ENCODE data around the gene DYSF.
"Not testable (repeated sequence)": the region's sequence is repeated elsewhere in the genome, so short reads cannot be mapped to it uniquely, and the experiment has no call there.

DYSF gene

DNA sequence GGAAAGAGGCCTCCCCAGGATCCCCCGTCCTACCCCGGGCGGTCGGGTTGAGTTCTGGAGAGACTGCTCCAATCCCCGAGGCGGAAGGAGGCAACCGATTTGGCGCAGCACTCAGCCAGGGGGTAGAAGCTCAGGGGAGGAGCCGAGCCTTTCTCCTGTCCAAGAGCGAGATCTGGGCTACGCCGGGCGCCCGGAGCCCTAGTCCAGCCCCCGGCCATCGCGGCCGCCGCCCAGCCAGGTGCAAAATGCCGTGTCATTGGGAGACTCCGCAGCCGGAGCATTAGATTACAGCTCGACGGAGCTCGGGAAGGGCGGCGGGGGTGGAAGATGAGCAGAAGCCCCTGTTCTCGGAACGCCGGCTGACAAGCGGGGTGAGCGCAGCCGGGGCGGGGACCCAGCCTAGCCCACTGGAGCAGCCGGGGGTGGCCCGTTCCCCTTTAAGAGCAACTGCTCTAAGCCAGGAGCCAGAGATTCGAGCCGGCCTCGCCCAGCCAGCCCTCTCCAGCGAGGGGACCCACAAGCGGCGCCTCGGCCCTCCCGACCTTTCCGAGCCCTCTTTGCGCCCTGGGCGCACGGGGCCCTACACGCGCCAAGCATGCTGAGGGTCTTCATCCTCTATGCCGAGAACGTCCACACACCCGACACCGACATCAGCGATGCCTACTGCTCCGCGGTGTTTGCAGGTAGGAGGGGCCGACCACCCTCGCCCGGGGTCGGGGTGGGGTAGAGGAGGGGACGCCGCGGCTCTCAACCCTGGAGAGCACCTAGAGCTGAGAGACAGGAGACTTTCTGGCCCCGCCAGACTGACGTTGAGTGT is at the start of gene DYSF:
Gene DYSF (plus strand): TSS at position 158 of the 817 bp plus-strand sequence.
- in situ Hi-C loops (cut with MboI; ENCODE audit: low pct_unique_long_range_greater_than_20kb, low sequenced_read_pairs), result no loop called here
- no peak for DNase-seq

DNA sequence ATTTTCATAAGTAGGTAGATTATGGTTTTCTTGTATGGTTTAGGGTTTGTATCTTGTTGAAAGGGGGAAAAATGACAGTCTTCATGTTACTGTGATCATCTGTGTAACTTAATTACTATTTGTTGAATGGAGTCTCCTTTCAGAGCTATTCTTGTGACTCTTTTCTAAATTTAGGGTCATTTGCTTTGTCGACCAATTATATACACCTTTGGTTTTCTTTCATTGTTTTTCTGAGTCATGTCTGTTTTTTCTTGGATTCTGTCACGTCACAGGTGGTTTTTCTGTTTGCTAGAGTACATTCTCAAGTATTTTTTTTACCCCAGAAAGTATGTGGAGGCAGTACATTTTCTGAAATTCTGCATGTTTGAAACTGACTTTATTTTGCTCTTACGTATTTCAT is 43.8 kb upstream of the DYSF start:
- no peak for DNase-seq
- in situ Hi-C loops (cut with MboI; ENCODE audit: low pct_unique_long_range_greater_than_20kb, low sequenced_read_pairs), result no loop called here

DNA sequence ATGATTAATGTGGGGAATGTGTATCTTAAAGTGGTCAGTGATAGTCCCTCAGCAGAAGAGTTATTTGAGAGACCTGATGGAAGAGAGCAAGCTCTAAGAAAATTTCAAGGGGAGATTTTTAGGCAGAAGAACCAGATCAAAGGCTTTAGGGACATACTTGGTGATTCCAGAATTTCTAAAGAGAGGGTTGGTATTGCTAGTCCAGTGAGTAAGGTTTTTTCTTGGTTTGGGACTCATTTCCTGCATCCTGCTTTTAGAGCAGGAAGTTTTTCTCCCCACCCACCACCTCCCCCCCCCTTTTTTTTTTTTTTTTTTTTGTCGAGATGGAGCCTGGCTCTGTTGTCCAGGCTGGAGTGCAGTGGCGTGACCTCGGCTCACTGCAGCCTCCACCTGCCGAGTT is 42.7 kb upstream of the DYSF start:
- no peak for DNase-seq
- in situ Hi-C loops (cut with MboI; ENCODE audit: low pct_unique_long_range_greater_than_20kb, low sequenced_read_pairs), result no loop called here

DNA sequence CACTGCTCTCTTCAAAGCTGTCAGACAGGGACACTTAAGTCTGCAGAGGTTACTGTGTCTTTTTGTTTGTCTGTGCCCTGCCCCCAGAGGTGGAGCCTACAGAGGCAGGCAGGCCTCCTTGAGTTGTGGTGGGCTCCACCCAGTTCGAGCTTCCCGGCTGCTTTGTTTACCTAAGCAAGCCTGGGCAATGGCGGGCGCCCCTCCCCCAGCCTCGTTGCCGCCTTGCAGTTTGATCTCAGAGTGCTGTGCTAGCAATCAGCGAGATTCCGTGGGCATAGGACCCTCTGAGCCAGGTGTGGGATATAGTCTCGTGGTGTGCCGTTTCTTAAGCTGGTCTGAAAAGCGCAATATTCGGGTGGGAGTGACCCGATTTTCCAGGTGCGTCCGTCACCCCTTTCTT is 36.5 kb upstream of the DYSF start:
- in situ Hi-C loops (cut with MboI; ENCODE audit: low pct_unique_long_range_greater_than_20kb, low sequenced_read_pairs); DNase-seq: not testable (repeated sequence)

DNA sequence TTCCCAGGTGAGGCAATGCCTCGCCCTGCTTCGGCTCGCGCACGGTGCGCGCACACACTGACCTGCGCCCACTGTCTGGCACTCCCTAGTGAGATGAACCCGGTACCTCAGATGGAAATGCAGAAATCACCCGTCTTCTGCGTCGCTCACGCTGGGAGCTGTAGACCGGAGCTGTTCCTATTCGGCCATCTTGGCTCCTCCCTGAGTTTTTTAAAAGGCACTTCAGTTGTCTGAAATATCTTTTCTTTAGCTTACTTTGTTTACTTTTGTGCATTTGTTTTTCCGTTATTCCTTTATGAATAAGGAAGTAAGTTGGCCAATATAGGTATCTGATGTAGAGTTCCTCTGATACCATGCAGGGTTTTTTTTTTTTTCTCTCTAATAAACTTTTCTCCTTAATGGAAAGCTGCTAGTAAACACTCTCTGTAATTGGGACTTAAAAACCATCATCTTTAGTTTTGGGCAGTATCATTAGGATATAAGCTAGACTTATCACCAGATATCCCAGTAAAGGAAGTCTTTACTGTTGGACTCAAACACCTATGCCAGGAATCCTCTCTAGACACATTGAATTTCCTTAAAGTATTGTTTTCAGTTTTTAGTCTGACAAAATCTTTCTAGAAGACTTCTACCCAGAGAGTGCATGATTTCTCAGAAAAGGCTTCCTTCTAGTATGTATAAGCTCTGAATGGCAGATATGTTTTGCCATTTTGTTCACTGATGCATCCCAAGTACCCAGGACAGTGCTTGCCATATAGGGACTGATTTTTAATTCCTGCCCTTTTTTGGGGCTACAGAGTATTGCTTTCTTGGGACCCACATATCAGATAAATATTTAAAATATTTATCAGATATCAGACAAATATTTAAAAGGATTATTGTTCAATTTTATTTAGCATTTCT is 35.8 kb upstream of the DYSF start:
- DNase-seq, result no peak
- in situ Hi-C loops (cut with MboI; ENCODE audit: low pct_unique_long_range_greater_than_20kb, low sequenced_read_pairs), result no loop called here

DNA sequence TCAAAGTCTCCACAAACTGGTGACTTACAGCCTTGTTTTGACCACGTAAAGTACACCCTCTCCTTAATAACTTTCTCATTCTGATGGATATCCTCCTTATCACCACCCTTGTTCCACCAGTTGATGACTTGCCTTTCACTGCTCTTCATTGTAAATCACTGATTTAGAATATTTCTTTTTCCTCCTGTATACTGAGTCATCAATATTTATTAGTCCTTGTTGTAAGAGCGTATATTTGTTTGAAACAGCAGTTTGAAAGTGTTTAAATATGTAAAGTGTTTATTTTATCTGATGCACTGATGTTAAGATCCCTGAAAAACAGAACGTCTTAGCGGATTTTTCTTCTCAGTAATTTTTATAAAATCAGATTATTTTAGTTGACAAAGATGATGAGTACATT is 34.2 kb upstream of the DYSF start:
- in situ Hi-C loops (cut with MboI; ENCODE audit: low pct_unique_long_range_greater_than_20kb, low sequenced_read_pairs), result no loop called here
- no peak for DNase-seq

DNA sequence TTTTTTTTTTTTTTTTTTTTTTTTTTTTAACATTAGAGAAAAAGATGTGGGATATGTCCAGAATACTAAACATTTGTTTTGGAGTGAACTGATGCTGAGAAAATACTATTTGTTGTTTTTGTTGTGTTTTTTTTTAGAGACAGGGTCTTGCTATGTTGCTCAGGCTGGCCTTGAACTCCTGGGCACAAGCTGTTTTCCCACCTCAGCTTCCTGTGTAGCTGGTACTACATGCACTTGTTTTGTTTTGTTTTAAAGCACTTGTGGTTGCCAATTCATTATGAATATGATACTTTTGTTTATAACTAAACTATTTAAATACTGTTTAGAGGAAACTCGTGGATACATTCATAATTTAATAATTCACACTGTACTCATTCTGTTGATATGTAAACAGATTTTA is 33.4 kb upstream of the DYSF start:
- in situ Hi-C loops (cut with MboI; ENCODE audit: low pct_unique_long_range_greater_than_20kb, low sequenced_read_pairs), result no loop called here
- no peak for DNase-seq

DNA sequence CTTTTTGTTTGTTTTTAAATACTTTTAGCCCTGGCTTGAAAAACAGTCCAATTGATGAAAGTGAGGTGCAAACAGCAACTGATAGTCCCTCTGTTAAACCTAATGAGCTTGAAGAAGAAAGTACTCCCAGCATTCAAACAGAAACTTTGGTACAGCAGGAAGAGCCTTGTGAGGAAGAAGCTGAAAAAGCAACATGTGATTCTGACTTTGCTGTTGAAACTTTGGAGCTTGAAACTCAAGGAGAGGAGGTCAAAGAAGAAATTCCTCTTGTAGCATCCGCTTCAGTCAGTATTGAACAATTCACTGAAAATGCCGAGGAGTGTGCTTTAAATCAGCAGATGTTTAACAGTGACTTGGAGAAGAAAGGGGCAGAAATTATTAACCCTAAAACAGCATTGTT is 30.6 kb upstream of the DYSF start:
- DNase-seq, result no peak
- in situ Hi-C loops (cut with MboI; ENCODE audit: low pct_unique_long_range_greater_than_20kb, low sequenced_read_pairs), result no loop called here

DNA sequence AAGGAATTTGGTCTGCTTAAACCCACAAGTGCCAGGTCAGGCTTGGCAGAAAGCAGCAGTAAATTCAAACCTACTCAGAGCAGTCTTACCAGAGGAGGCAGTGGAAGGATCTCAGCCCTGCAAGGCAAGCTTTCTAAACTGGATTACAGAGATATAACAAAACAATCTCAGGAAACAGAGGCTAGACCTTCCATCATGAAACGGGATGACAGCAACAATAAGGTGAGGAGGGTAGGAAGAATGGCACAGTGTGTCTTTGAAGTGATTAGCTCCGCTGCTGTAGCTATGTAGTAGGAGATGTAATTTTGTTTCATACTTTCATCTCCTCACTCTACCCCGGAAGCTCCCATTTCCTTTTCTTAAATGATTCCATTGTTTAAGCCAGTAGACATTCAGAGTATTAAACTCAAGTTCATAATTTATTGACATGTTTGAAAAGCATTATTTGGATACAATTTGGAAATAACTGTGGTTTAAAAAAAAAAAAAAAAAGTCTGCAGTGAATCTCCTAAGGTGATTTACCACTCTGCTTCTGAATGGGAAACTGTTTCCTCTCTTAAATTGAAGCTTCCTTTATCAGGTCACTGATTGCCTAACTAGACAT is 29.4 kb upstream of the DYSF start:
- in situ Hi-C loops (cut with MboI; ENCODE audit: low pct_unique_long_range_greater_than_20kb, low sequenced_read_pairs), result no loop called here
- DNase-seq, result no peak

DNA sequence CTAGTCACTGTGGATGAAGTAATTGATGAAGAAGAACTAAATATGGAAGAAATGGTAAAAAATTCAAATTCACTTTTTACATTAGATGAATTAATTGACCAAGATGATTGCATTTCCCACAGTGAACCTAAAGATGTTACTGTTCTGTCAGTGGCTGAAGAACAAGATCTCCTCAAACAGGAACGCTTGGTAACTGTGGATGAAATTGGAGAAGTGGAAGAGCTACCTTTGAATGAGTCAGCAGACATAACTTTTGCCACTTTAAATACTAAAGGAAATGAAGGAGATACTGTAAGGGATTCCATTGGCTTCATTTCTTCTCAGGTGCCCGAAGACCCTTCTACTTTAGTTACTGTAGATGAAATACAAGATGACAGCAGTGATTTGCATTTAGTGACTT is 26.6 kb upstream of the DYSF start:
- no peak for DNase-seq
- in situ Hi-C loops (cut with MboI; ENCODE audit: low pct_unique_long_range_greater_than_20kb, low sequenced_read_pairs), result no loop called here

DNA sequence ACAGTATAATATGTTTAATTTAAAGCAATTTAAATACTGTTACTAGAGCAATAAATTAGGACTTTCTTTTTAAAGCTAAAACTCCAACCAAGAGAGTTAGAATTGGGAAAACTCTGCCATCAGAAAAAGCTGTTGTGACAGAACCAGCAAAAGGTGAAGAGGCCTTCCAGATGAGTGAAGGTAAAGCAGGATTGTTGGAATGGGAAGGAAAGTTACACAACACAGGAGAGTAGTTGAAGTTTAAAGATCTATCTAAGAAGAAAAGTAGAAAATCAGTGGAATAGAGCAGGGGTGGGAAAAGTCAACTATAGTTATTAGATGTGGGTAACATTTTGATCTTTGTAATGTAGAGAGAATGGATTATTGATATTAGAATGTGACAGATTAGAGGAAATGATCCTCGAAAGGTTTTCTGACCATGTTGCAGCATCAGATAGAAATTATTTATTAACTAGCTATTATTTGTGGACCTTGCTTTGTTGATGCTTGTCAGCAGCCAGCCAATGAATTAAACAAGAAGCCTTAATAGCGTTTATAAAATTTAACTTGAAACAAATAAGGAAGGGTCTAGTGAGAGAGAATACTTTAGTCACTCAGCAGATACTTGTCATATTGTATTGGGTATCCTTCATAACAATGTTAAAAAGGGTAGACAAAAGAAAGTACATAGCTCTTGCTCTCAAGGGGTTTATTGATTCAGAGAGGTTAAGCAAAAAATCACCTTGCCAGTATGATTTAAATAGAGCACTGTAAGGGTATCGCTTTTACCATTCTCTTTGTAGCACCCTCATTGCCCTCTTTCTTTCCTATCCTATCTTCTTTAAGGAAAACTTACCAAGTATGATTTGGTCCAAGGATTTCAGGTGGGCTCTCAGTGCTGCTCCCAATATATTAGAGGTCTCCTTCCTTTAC is 24.6 kb upstream of the DYSF start:
- no peak for DNase-seq
- in situ Hi-C loops (cut with MboI; ENCODE audit: low pct_unique_long_range_greater_than_20kb, low sequenced_read_pairs), result no loop called here

DNA sequence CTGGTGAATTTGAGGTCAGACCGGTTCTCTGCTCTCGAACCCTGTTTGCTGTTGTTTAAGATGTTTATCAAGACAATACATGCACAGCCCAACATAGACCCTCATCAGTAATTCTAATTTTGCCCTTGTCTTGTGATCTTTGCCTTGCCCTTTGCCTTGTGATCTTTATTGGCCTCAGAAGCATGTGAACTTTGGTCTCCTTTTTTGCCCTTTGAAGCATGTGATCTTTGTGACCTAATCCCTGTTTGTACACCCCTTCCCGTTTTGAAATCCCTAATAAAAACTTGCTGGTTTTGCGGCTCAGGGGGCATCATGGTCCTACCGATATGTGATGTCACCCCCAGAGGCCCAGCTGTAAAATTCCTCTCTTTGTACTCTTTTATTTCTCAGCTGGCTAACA is 8.2 kb upstream of the DYSF start:
- in situ Hi-C loops (cut with MboI; ENCODE audit: low pct_unique_long_range_greater_than_20kb, low sequenced_read_pairs); DNase-seq: not testable (repeated sequence)

DNA sequence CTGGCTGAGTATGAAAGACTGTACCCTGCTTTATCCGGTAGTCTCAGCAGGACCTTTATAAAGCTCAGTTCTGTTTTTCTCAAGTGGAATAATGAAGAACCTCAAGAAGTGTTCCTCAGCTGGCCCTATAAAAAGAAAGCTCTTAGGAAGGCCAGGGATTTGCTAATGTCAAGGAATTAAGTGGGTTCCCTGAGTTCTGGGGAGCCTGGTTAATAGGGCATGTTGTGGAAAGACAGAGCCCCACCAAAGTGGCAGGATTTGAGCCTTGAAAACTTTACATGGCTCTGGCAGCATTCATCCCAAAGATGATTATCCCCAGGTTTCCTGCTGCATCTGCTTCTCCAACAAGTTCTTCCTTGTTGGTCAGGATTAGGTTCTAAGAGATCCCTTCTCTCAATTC is 6.9 kb upstream of the DYSF start:
- in situ Hi-C loops (cut with MboI; ENCODE audit: low pct_unique_long_range_greater_than_20kb, low sequenced_read_pairs), result no loop called here
- DNase-seq, result no peak

DNA sequence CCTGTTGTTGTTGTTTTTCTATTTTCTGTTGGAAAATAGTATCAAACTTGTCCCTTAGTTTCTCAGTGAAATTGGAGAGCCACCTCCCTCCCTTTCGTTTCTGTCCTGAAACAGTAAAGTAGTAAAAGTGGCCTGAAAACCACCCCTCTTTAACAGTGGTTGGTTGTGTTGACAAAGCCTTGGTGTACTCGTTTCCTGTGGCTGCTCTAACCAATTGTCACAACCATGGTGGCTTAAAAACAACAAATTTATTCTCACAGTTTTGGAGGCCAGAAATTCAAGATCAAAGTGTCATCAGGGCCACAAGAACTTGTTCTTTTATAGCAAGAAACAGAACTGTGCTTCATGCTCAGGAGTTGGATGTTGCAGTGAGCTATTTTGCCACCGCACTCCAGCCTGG is 4.0 kb upstream of the DYSF start:
- no peak for DNase-seq
- in situ Hi-C loops (cut with MboI; ENCODE audit: low pct_unique_long_range_greater_than_20kb, low sequenced_read_pairs), result no loop called here

DNA sequence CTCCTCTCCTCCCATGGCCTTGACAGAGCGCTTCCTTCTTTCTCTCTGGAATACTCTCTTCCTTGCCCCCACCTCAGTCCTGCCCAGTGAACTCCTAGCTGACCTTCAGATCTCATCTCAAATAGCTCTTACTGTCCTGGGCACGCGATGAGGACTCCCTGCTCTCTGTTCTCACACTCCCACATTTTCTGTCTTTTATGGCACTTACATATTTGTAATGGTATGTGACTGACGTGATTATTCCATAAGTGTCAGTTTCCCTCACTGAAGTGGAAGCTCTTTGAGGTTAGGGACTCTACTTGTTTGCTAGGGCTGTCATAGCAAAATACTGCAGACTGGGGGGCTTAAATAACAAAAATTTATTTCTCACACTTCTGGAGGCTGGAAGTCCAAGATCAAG is 1.7 kb upstream of the DYSF start:
- in situ Hi-C loops (cut with MboI; ENCODE audit: low pct_unique_long_range_greater_than_20kb, low sequenced_read_pairs), result no loop called here
- no peak for DNase-seq

DNA sequence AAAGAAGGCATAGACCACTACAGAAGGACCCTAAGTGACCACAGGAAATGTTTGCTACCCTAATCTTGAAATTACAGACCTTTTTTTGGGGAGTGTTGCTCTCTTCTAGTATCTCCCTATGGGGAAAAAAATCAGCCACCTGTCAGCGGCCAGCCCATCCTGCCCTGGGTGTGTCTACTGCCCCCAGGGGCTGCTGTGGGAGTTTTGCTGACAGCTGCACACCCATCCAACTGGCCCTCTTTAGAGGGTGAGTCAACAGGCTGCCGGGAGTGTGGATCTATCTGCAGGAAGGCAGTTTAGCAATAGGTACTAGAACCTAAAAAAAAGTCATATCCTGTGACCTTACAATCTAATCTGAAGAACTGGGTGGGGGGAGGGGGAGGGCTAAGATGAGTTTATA is 796 bp upstream of the DYSF start:
- in situ Hi-C loops (cut with MboI; ENCODE audit: low pct_unique_long_range_greater_than_20kb, low sequenced_read_pairs), result no loop called here
- peak; percentile 74 for DNase-seq

DNA sequence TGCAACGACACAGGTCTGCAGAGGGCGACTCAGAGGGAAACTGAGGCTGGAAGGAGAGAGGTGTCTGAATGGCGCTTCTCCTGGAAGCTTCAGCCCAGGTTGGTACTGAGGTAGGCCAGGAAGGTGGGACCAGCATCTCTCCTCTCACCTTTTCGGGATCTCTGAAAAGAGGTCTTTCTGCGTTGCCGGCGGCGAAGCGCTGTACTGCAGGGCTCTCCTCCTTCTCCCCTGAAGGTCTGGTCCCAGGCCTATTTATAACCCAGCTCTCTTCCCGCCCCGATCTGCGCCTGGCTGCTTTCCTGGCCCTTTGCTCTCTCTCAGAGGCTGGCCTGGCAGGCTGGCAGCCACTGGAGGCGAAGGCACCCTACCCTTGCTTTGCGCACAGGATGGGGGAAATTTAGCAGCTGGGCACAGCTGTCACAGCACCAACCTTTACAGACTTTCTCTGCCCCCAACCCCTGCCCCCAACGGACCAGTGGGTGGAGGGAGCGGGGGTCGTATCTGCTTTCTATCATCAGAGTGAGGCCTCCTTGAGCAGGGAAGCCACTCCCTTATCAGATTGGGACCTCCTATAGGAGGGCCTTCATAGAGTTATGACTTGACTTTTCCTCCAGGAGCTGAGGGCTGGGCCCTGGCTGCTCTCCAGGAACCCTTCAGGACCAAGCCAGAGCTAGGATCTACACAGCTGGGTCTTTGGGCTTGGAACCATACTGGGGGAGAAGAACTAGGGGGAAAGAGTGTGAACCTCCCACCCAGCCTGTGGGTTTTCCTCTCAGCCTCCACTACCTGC is 1.1 kb downstream of the DYSF start:
- in situ Hi-C loops (cut with MboI; ENCODE audit: low pct_unique_long_range_greater_than_20kb, low sequenced_read_pairs), result no loop called here
- no peak for DNase-seq

DNA sequence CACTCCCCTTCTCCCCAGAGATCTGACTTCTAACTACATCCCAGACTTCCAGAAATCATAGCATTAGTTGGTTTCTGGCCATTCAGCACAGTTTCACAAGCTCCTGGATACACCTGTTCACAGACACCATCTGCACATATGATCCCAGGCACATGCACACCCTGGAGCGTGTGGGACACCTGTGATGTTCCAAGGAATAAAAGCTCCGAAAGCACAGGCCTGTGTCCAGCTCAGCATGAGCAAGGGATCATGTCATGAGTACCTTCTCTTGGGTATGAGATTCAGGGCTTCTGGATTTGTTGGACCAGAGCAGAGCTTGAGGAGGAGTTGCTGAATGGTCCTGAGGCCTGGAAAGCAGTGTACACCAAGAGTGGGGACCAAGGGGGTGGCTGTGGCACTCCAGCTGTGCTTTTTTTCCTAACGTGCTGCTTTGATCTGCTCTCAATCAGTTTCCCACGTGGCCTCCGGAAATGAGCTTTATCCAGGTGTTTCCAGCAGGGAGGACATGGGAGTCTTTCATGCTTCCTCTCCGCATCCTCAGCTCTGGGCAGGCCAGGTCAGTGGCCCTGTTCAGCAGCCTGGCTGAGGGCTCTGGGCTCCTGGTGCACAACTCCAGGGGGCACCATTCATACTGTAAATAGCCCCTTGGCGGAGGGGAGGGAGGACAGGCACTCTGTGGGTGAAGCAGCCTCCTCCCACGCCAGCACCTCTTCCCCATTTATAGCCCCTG is 1.8 kb downstream of the DYSF start:
- DNase-seq, result no peak
- in situ Hi-C loops (cut with MboI; ENCODE audit: low pct_unique_long_range_greater_than_20kb, low sequenced_read_pairs), result no loop called here
